Smooth muscle cell (in vitro differentiated cells): ENCODE measurements around the gene MMP15. TPM values are rescaled to one million over a fixed set of nuclear protein-coding genes. Genes with fewer than 3 reads are reported as not detected.

Experiments
- DNase-seq: peaks from one replicate; lab custom pipeline; 2025; ENCODE audit not compliant: unreplicated experiment; lab: John Stamatoyannopoulos, UW
- H2AFZ ChIP-seq: fragments of 200-600 bp; sonication (generic); 2 replicates; pipeline ENCODE4 v1.6.0; 2016; ENCODE audit warnings: antibody characterized with exemption, low read depth, mild to moderate bottlenecking
- H3F3A ChIP-seq: fragments of 200-600 bp; sonication (generic); 2 replicates; pipeline ENCODE4 v1.6.0; 2017; ENCODE audit warnings: antibody characterized with exemption, low read depth
- H3K27ac ChIP-seq: fragments of 200-600 bp; sonication (generic); 2 replicates; pipeline ENCODE4 v1.5.1; 2016; ENCODE audit warnings: low read depth, mild to moderate bottlenecking
- H3K27me3 ChIP-seq: fragments of 200-600 bp; sonication (generic); 2 replicates; pipeline ENCODE4 v1.6.1; 2016; ENCODE audit warnings: low read depth, mild to moderate bottlenecking
- H3K36me3 ChIP-seq: fragments of 200-600 bp; sonication (generic); 2 replicates; pipeline ENCODE4 v1.5.1; 2016; ENCODE audit warnings: low read depth
- H3K4me1 ChIP-seq: fragments of 200-600 bp; sonication (generic); 2 replicates; pipeline ENCODE4 v1.5.1; 2016; ENCODE audit warnings: low read depth
- H3K4me2 ChIP-seq: fragments of 200-600 bp; sonication (generic); 2 replicates; pipeline ENCODE4 v1.6.0; 2016; ENCODE audit warnings: mild to moderate bottlenecking
- H3K4me3 ChIP-seq: fragments of 200-600 bp; sonication (generic); 2 replicates; pipeline ENCODE4 v1.5.1; 2016; ENCODE audit warnings: mild to moderate bottlenecking
- H3K79me2 ChIP-seq: fragments of 200-600 bp; sonication (generic); 2 replicates; pipeline ENCODE4 v1.6.0; 2016; ENCODE audit warnings: low read depth, mild to moderate bottlenecking
- H3K9ac ChIP-seq: fragments of 200-600 bp; sonication (generic); 2 replicates; pipeline ENCODE4 v1.6.0; 2016; ENCODE audit warnings: low read depth
- H3K9me3 ChIP-seq: fragments of 200-600 bp; sonication (generic); replicated peaks from 2 replicates; pipeline ENCODE4 v1.5.1; 2016; ENCODE audit warnings: low read depth
- H4K20me1 ChIP-seq: fragments of 200-600 bp; sonication (generic); 2 replicates; pipeline ENCODE4 v1.6.0; 2016; ENCODE audit warnings: low read depth
- CTCF ChIP-seq: fragments of 200-600 bp; sonication (generic); IDR thresholded peaks from 2 replicates; pipeline ENCODE4 v1.5.1; 2017; ENCODE audit warnings: borderline replicate concordance, mild to moderate bottlenecking, antibody characterized with exemption; ENCODE audit not compliant: insufficient read depth, poor library complexity, severe bottlenecking
- WGBS: methylation state at CpG from one replicate; pipeline ENCODE4 v1.1.7; 2016; ENCODE audit warnings: low lambda C conversion rate; 5-methylcytosine and 5-hydroxymethylcytosine counted together
- polyA plus RNA-seq: library from polyadenylated mRNA; unstranded; fragments of >200 nt; fragmentation: Nextera tagmentation; extraction: Ambion mirVana; gene quantifications from 2 replicates; pipeline ENCODE4 v1.2.1, GENCODE V29; 2016
- total RNA-seq: library from RNA; depleted of rRNA; stranded (reverse); fragments of >200 nt; gene quantifications from 2 replicates; pipeline ENCODE4 v1.2.3, GENCODE V29; 2014

The MMP15 gene
- total and polyA plus RNA-seq, 2 experiments from 2014 or later, result 2.3 to 5.2 TPM

DNA sequence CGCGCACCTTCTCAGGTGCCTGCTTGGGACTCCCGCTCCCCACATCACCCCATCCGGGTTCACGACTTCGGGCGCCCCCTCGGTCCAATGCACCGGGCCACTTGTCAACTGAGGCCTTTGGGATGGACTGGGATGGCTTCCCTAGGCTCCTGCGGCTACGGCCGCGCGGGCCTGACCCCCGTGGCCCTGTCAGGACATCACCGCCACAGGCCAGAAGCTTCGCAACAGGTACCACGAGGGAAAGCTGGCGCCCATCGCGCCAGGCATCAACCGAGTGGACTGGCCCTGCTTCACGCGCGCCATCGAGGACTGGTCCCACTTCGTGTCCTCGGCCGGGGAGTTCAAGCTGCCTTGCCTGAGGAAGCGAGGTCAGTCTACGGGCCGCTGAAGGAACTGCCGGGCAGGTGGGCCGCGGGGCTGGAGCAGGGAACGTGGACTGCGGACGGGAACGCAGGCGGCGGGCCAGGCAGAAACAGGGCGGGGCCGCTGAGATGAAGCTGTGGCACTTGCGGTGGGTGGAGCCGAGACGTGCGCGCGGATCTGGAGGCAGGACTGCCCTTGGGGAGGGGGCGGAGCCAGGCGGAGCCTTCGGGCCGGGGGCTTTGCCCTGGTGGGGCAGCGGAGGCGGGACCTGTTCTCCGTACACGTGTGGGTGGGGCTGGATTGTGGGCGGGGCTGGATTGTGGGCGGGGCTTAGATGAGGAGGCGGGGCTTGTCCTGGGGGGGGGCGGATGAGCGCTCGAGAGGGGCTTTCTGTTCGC lies 40.9 kb upstream of the MMP15 start:
- Histone ChIP-seq H3K4me1 (peaks cover 6% of the 10 kb centered on the region), H3K27ac (no peak overlapping the region), H3K4me2 (peak overlapping the region; percentile 85), H4K20me1 (no peaks in the 10 kb centered on the region), H3K36me3 (no peaks in the 10 kb centered on the region), H3K9ac (no peak overlapping the region), H3K4me3 (peak overlapping the region; percentile 59), H3K79me2 (no peaks in the 10 kb centered on the region), H3F3A (no peaks in the 10 kb centered on the region), H3K27me3 (peaks cover 11% of the 10 kb centered on the region), H3K9me3 (no peaks in the 10 kb centered on the region), H2AFZ (peak overlapping the region; percentile 96)
- 18% methylated on average over 41 of the region's 64 CpGs for WGBS
- TF ChIP-seq CTCF, result no peak
- DNase-seq, result peak; percentile 47

DNA sequence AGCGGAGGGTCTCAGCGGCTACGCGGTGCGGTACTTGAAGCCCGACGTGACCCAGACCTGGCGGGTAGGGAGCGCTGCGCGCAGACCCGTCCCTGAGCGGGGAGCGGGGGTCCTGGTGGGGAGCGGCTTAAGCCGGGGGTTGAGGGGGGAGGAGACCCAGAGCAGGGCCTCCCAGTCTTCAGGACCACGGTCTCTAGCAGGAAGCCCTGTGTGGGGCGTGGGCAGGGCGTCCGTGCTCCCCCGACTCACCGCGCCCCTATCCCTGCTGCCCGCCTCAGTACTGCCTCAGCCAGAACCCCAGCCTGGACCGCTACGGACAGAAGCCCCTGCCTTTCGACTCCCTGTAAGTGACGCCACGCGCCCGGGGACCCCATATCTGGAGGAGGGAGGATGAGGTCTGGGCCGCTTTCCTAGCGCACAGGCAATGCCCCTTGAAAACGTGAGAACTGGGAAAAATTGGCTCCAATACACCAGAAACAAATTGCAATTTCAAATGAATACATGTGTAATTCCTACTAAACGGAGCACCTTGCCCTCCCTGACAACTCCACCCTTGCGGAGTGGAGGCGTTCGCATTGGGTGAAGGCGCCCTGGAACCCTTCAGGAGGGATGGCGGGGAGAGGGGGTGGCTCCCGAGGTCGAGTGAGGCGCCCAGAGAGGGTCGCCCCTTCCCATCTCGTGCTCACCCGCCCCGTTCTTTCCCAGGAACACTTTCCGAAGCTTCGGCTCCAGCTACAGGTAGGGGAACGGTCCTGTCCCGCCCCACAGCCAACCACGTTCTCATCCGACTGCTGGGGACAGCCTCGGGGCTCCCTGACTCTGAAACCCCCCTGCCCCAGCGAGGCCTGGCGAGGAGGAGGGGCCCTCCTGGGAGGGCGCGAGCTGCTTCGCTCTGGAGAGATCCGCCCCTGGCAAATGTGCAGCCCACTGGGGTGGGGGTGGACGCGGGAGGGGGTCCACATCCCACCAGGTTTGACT lies 40.1 kb upstream of the MMP15 start:
- Histone ChIP-seq H3K9me3 (no peaks in the 10 kb centered on the region), H3K79me2 (no peaks in the 10 kb centered on the region), H3K4me1 (peaks cover 6% of the 10 kb centered on the region), H4K20me1 (no peaks in the 10 kb centered on the region), H3F3A (no peaks in the 10 kb centered on the region), H3K27ac (no peak overlapping the region), H3K4me2 (peak overlapping the region; percentile 85), H3K27me3 (peaks cover 11% of the 10 kb centered on the region), H3K9ac (no peak overlapping the region), H3K36me3 (no peaks in the 10 kb centered on the region), H3K4me3 (peak overlapping the region; percentile 59), H2AFZ (peak overlapping the region; percentile 96)
- no peak for DNase-seq
- 15% methylated on average over 43 of the region's 62 CpGs for WGBS
- TF ChIP-seq CTCF, result no peak

DNA sequence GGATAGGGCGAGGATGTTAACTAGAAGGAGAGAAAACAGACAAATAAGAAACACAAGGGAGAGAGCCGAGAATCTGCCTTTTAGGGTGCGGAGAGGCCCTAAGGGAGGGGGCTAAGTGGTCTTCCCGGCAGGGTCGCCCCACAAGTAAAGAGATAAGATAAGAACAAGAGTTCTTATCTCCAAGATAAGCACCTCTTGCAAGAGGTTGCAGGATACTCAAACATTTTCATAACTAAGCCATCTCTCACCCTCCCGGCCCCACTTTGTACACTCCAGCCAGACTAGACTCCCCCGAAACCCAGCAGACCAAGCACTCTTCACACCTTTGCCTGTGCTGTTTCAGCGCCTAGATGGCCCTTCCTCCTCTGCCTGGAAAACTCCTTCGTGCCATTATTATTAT lies 39.4 kb upstream of the MMP15 start:
- H3K27ac ChIP-seq, result no peak overlapping the region
- H2AFZ ChIP-seq, result no peak overlapping the region
- no peaks in the 10 kb centered on the region for H3F3A ChIP-seq
- H3K4me3 ChIP-seq, result peak overlapping the region; percentile 59
- no peak for DNase-seq
- no peak overlapping the region for H3K9ac ChIP-seq
- no peaks in the 10 kb centered on the region for H4K20me1 ChIP-seq
- no peaks in the 10 kb centered on the region for H3K36me3 ChIP-seq
- no peak overlapping the region for H3K4me2 ChIP-seq
- H3K27me3 ChIP-seq, result peaks cover 11% of the 10 kb centered on the region
- no peaks in the 10 kb centered on the region for H3K9me3 ChIP-seq
- 71% methylated on average over 9 of the region's 9 CpGs for WGBS
- no peaks in the 10 kb centered on the region for H3K79me2 ChIP-seq
- H3K4me1 ChIP-seq, result peaks cover 6% of the 10 kb centered on the region
- no peak for TF ChIP-seq CTCF
